Measurements from ENCODE around the gene ERC2.

DNA sequence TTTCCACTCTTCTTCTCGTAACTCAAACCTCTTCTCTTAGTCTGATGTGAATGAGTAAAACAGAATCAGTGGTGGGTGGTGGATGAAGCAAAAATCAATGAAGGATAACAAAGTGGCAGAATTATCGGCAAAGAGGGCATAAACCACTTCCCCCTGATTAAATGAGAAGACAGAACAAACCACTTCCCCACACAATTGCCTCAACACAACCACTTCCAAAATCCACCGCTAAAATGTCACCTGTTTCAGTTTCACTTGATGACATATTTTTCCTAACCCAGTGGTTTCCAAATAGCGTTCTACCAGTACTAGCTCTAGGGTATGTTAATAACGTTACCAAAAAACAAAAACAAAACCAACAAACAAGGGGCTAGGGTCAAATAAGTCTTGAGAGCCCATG lies 502.5 kb downstream of the ERC2 start:
- TF ChIP-seq POU6F1 (CRISPR knock-in tag; IDR thresholded peaks at IDR 0.05; ENCODE audit: borderline replicate concordance, low read depth) (no peak), ZNF70 (CRISPR knock-in tag; IDR thresholded peaks at IDR 0.05) (no peak), ZC3H10 (CRISPR knock-in tag; IDR thresholded peaks at IDR 0.05) (no peak), TCF4 (CRISPR knock-in tag; IDR thresholded peaks at IDR 0.05; ENCODE audit: borderline replicate concordance) (no peak), GLIS3 (CRISPR knock-in tag; IDR thresholded peaks at IDR 0.05) (no peak), CSDC2 (CRISPR knock-in tag; IDR thresholded peaks at IDR 0.05) (no peak), RARB (CRISPR knock-in tag; IDR thresholded peaks at IDR 0.05) (no peak), ZFP3 (CRISPR knock-in tag; IDR thresholded peaks at IDR 0.05) (no peak), TOX (CRISPR knock-in tag; IDR thresholded peaks at IDR 0.05; ENCODE audit: borderline replicate concordance) (no peak), ESRRG (CRISPR knock-in tag; IDR thresholded peaks at IDR 0.05) (no peak)
- TF ChIP-seq, protein P1, sequence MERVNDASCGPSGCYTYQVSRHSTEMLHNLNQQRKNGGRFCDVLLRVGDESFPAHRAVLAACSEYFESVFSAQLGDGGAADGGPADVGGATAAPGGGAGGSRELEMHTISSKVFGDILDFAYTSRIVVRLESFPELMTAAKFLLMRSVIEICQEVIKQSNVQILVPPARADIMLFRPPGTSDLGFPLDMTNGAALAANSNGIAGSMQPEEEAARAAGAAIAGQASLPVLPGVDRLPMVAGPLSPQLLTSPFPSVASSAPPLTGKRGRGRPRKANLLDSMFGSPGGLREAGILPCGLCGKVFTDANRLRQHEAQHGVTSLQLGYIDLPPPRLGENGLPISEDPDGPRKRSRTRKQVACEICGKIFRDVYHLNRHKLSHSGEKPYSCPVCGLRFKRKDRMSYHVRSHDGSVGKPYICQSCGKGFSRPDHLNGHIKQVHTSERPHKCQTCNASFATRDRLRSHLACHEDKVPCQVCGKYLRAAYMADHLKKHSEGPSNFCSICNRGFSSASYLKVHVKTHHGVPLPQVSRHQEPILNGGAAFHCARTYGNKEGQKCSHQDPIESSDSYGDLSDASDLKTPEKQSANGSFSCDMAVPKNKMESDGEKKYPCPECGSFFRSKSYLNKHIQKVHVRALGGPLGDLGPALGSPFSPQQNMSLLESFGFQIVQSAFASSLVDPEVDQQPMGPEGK (CRISPR knock-in tag; IDR thresholded peaks at IDR 0.05; ENCODE audit: borderline replicate concordance): no peak
- TF ChIP-seq, protein P2, sequence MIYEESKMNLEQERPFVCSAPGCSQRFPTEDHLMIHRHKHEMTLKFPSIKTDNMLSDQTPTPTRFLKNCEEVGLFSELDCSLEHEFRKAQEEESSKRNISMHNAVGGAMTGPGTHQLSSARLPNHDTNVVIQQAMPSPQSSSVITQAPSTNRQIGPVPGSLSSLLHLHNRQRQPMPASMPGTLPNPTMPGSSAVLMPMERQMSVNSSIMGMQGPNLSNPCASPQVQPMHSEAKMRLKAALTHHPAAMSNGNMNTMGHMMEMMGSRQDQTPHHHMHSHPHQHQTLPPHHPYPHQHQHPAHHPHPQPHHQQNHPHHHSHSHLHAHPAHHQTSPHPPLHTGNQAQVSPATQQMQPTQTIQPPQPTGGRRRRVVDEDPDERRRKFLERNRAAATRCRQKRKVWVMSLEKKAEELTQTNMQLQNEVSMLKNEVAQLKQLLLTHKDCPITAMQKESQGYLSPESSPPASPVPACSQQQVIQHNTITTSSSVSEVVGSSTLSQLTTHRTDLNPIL (CRISPR knock-in tag; IDR thresholded peaks at IDR 0.05; ENCODE audit: low read depth): no peak

Data from SK-N-SH treated with all-trans-retinoic acid at 6 μM for 48 hours (cell line).